A673 (cell line): Measurements from ENCODE around the gene PHF12. TPM values are rescaled to one million over a fixed set of nuclear protein-coding genes. Genes with fewer than 3 reads are reported as not detected.

Experiments used
- BruUV-seq: library from RNA; stranded (reverse); fragments of 400-500 nt; replicated peaks from 2 replicates; lab custom pipeline; 2021; lab: Mats Ljungman, UMichigan
- CTCF ChIA-PET: fragments of 300-600 bp; sonication (Branson Sonifier 250); formaldehyde crosslinking; loops from one replicate; lab custom pipeline; 2022; ENCODE audit warnings: antibody characterized with exemption; lab: Charles Lee
- POLR2A ChIA-PET: fragments of 300-600 bp; sonication (Branson Sonifier 250); formaldehyde crosslinking; loops from one replicate; lab custom pipeline; 2022; ENCODE audit warnings: antibody characterized with exemption; ENCODE audit not compliant: low non-redundant PET; lab: Charles Lee
- DNase-seq: peaks from one replicate; pipeline ENCODE4 v3.0.0-alpha.2; 2015; ENCODE audit warnings: low spot score
- H3K27ac ChIP-seq: fragments of 200-600 bp; sonication (generic); 2 replicates; pipeline ENCODE4 v1.5.1; 2016; ENCODE audit warnings: mixed run types, low read depth, mild to moderate bottlenecking, mixed read lengths, antibody characterized with exemption, low read length; ENCODE audit not compliant: poor library complexity, severe bottlenecking
- H3K27me3 ChIP-seq: fragments of 200-600 bp; sonication (generic); replicated peaks from 2 replicates; pipeline ENCODE4 v1.6.1; 2017; ENCODE audit warnings: mixed run types, low read depth, mild to moderate bottlenecking, mixed read lengths, antibody characterized with exemption, low read length; ENCODE audit not compliant: insufficient read depth, poor library complexity
- H3K36me3 ChIP-seq: fragments of 200-600 bp; sonication (generic); 2 replicates; pipeline ENCODE4 v1.6.1; 2016; ENCODE audit warnings: mixed run types, mild to moderate bottlenecking, mixed read lengths, antibody characterized with exemption, low read length; ENCODE audit not compliant: insufficient read depth, poor library complexity, severe bottlenecking
- H3K4me1 ChIP-seq: fragments of 200-600 bp; sonication (generic); 2 replicates; pipeline ENCODE4 v1.6.1; 2017; ENCODE audit warnings: mixed run types, mild to moderate bottlenecking, mixed read lengths, antibody characterized with exemption, low read length; ENCODE audit not compliant: insufficient read depth, poor library complexity, severe bottlenecking
- H3K4me3 ChIP-seq: fragments of 200-600 bp; sonication (generic); 2 replicates; pipeline ENCODE4 v1.5.1; 2016; ENCODE audit warnings: low read depth, mixed run types, mild to moderate bottlenecking, mixed read lengths, low read length; ENCODE audit not compliant: poor library complexity, severe bottlenecking
- H3K9me3 ChIP-seq: fragments of 200-600 bp; sonication (generic); 2 replicates; pipeline ENCODE4 v1.6.1; 2016; ENCODE audit warnings: mixed run types, low read depth, mild to moderate bottlenecking, mixed read lengths, antibody characterized with exemption, low read length; ENCODE audit not compliant: poor library complexity, severe bottlenecking
- CTCF ChIP-seq: fragments of 300-800, 200-600 bp; sonication (generic); conservative IDR thresholded peaks from 2 replicates; pipeline ENCODE4 v1.5.1; 2017; ENCODE audit warnings: low read depth, mild to moderate bottlenecking, antibody characterized with exemption, low read length, moderate library complexity, mixed read lengths
- EZH2 ChIP-seq: fragments of 200-600 bp; sonication (generic); IDR thresholded peaks from 2 replicates; pipeline ENCODE4 v1.6.1; 2017; ENCODE audit warnings: borderline replicate concordance, low read depth, mild to moderate bottlenecking, mixed read lengths, antibody characterized with exemption, low read length; ENCODE audit not compliant: poor library complexity, severe bottlenecking
- intact Hi-C: fragments of 100-400 bp; cut with micrococcal nuclease; formaldehyde crosslinking; loops from one replicate; pipeline ENCODE4 v1.10.0; 2022; ENCODE audit not compliant: unreplicated experiment
- total RNA-seq: library from RNA; stranded (reverse); gene quantifications from 2 replicates; pipeline ENCODE4 v1.2.3, GENCODE V29; 2021

The PHF12 gene
- total RNA-seq, 1 experiment from 2014 or later, result 63.3 TPM

- H3K36me3 ChIP-seq, result peaks cover 28% of the 10 kb centered on the region
- TF ChIP-seq EZH2 (no peak), CTCF (no peak)
- no peaks in the 10 kb centered on the region for H3K4me1 ChIP-seq
- CTCF ChIA-PET, result no interaction called here
- intact Hi-C loops, result no loop called here
- H3K4me3 ChIP-seq, result no peak overlapping the region
- H3K27ac ChIP-seq, result no peak overlapping the region
- POLR2A ChIA-PET, result no interaction called here
- DNase-seq, result no peak
- H3K27me3 ChIP-seq, result no peaks in the 10 kb centered on the region
- BruUV-seq, result no TSS peak
- H3K9me3 ChIP-seq, result no peaks in the 10 kb centered on the region
These were observed 67.2 kb downstream of the PHF12 start for GRCh38 chr17:28883967-28884702.

GRCh38 chr17:28882154-28882895 lies 69.0 kb downstream of the PHF12 start:
- Histone ChIP-seq H3K4me1 (no peaks in the 10 kb centered on the region), H3K27me3 (no peaks in the 10 kb centered on the region), H3K27ac (no peak overlapping the region), H3K4me3 (no peak overlapping the region), H3K9me3 (no peaks in the 10 kb centered on the region), H3K36me3 (peaks cover 28% of the 10 kb centered on the region)
- DNase-seq, result no peak
- ChIA-PET CTCF (no interaction called here), POLR2A (no interaction called here)
- intact Hi-C loops, result no loop called here
- no peak for TF ChIP-seq CTCF
- no peak for TF ChIP-seq EZH2
- BruUV-seq, result no TSS peak

- DNase-seq, result no peak
- ChIA-PET CTCF (no interaction called here), POLR2A (no interaction called here)
- TF ChIP-seq CTCF (no peak), EZH2 (no peak)
- no peak overlapping the region for H3K4me3 ChIP-seq
- peaks cover 28% of the 10 kb centered on the region for H3K36me3 ChIP-seq
- no peaks in the 10 kb centered on the region for H3K4me1 ChIP-seq
- intact Hi-C loops, result no loop called here
- H3K27me3 ChIP-seq, result no peaks in the 10 kb centered on the region
- no peaks in the 10 kb centered on the region for H3K9me3 ChIP-seq
- H3K27ac ChIP-seq, result no peak overlapping the region
- BruUV-seq, result no TSS peak
These were observed 69.7 kb downstream of the PHF12 start for GRCh38 chr17:28881533-28882056.
